Heart left ventricle (tissue), 16 donors: Measurements from ENCODE around the gene PEX6. TPM values are rescaled to one million over a fixed set of nuclear protein-coding genes. Genes with fewer than 3 reads are reported as not detected.
A peak's percentile ranks its signal among the peaks of the same experiment; 100 is the strongest.

Experiments used
- ATAC-seq, 4 donors: fragments of 200-7000 bp; cut with Tn5 transposase; one replicate each; pipeline ENCODE4 v1.9.1; 2020 to 2022; ENCODE audit warnings: moderate library complexity in 4 of 4, mild to moderate bottlenecking in 3 of 4, moderate number of reproducible peaks in 1 of 4
- DNase-seq, 5 donors: peaks; one replicate each; pipeline ENCODE4 v3.0.0-alpha.2; 2020
- H3K27ac ChIP-seq, 12 donors: fragments of 200-600 bp; sonication (generic) in 4 of 12; one replicate each; pipeline versions ENCODE4 v1.5.0 to v1.8.0; 2016 to 2022; ENCODE audit warnings: mild to moderate bottlenecking in 2 of 12
- H3K27me3 ChIP-seq, 9 donors: fragments of 200-600 bp; sonication (generic) in 2 of 9; one replicate each; pipeline versions ENCODE4 v1.5.1 to v1.8.0; 2016 to 2022; ENCODE audit warnings: mild to moderate bottlenecking in 3 of 9
- H3K36me3 ChIP-seq, 9 donors: fragments of 200-600 bp; sonication (generic) in 2 of 9; one replicate each; pipeline versions ENCODE4 v1.5.0 to v1.8.0; 2018 to 2022; ENCODE audit warnings: mild to moderate bottlenecking in 2 of 9
- H3K4me1 ChIP-seq, 12 donors: fragments of 200-600 bp; sonication (generic) in 4 of 12; one replicate each; pipeline versions ENCODE4 v1.5.0 to v1.8.0; 2016 to 2022; ENCODE audit warnings: mild to moderate bottlenecking in 3 of 12
- H3K4me3 ChIP-seq, 12 donors: fragments of 200-600 bp; sonication (generic) in 4 of 12; one replicate each; pipeline versions ENCODE4 v1.5.0 to v1.8.0; 2017 to 2022; ENCODE audit warnings: mild to moderate bottlenecking in 9 of 12, moderate library complexity in 4 of 12
- H3K9me3 ChIP-seq, 12 donors: fragments of 200-600 bp; sonication (generic) in 4 of 12; one replicate each; pipeline versions ENCODE4 v1.5.0 to v1.8.0; 2016 to 2022; ENCODE audit warnings: mild to moderate bottlenecking in 1 of 12
- POLR2A ChIP-seq, 2 donors: fragments of 450-650 bp; IDR thresholded peaks; one replicate each; pipeline ENCODE4 v1.6.1; 2017; ENCODE audit warnings: antibody characterized with exemption in 2 of 2, mild to moderate bottlenecking in 2 of 2, moderate library complexity in 2 of 2
- WGBS, 4 donors: extraction: QIAGEN DNeasy Blood & Tissue Kit in 2 of 4; methylation state at CpG; one replicate each; pipeline versions ENCODE4 v1.1.5 to v1.1.7; 2013 to 2018; 5-methylcytosine and 5-hydroxymethylcytosine counted together
- intact Hi-C, 10 donors: fragments of 100-400 bp; cut with DNase I; formaldehyde crosslinking; loops; one replicate each; pipeline versions ENCODE4 v1.11.1 to v1.14.2; 2022
- polyA plus RNA-seq, 2 donors: library from polyadenylated mRNA; stranded (reverse); fragments of 200-250 nt; gene quantifications; one replicate each; pipeline ENCODE4 v1.2.3, GENCODE V29; 2013
- total RNA-seq, 9 donors: library from RNA; depleted of rRNA in 2 of 9; stranded (reverse); fragments of >200 nt in 2 of 9; fragmentation: NEBNext Ultra II Directional in 3 of 9; extraction: Animal tissue kit (Norgen Biotek cat#: 25700) in 3 of 9; gene quantifications; one replicate each; pipeline versions ENCODE4 v1.1.0 to v1.2.4, GENCODE V29; 2016 to 2023
- TF ChIP-seq, protein P1 (sequence below), 12 donors: fragments of 200-600 bp; sonication (generic) in 4 of 12; IDR thresholded peaks; one replicate each; pipeline versions ENCODE4 v1.5.0 to v1.8.0; 2018 to 2022; ENCODE audit warnings: antibody characterized with exemption in 12 of 12, mild to moderate bottlenecking in 5 of 12
- donor health status: ischemic (EF 13 %, LVEDD 7.1; RV severe dilation, severe dysfunction).
- donor health status: healthy with polysubstance abuse.
- donor health status: DM: no; HTN: yes; CAD: no.
- donor health status: DM: no; HTN: no; CAD: no.
- donor health status: ischemic (EF 25% LVEDD 6.9; RV normal size, moderate dysfunction).
- donor health status: ischemic (EF 25% LVEDD 5.7; RV mildly dilated, moderate dysfunction).
- donor health status: healthy.
- donor health status: DM: yes; HTN: yes; CAD: no.
- donor health status: ischemic (EF 35%, LVEDD 5.7; RV mildly dilated, moderate dysfunction).
- donor health status: nonischemic (EF 11% LVEDD 7.7; RV severe dilation, severe dysfunction).
- donor health status: DM: yes; HTN: yes; CAD: no.
- donor health status: PGD.
- donor health status: ischemic (EF 29% LVEDD 5.4; RV normal size, mild dysfunction).
- donor health status: nonischemic (EF 23%, LVEDD 6.1; RV moderate dilation, normal function).

Gene PEX6
- total and polyA plus RNA-seq, 11 donors: 10.3 to 27.3 (median 17.8) TPM

DNA sequence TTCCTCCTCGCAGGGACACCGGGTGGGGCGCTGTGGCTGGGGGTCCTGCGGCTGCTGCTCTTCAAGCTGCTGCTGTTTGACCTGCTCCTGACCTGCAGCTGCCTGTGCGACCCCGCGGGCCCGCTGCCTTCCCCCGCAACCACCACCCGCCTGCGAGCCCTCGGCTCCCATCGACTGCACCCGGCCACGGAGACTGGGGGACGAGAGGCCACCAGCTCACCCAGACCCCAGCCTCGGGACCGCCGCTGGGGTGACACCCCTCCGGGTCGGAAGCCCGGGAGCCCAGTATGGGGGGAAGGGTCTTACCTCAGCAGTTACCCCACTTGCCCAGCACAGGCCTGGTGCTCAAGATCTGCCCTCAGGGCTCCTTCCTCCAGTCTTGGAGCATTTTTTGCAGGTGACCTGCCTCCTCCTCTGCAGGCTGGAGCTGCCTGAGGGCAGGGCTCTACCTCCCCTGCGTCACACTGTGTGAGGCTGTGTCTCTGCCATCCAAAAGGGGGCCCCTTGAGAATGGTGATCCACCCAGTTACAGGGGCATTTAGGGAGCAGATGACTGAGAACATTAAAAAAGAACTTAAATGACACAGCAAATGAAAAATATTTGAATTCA, 53.6 kb downstream of the PEX6 start:
- no peak overlapping the region for H3K27ac ChIP-seq
- ATAC-seq (no peak), DNase-seq (no peak)
- H3K27me3 ChIP-seq: peaks cover 0 to 5% (median 0%) of the 10 kb centered on the region in 9 donors
- H3K36me3 ChIP-seq: no peaks in the 10 kb centered on the region
- intact Hi-C loops: loop anchor here in 3 of 10 donors (5.0 kb wide), 2 partner anchors 52 to 57 kb away; partner anchors contain the start of genes PEX6 (in 2 of the 3) and PPP2R5D (in 1 of the 3)
- H3K4me3 ChIP-seq: no peak overlapping the region
- TF ChIP-seq POLR2A (IDR thresholded peaks at IDR 0.05): no peak
- TF ChIP-seq, protein P1, sequence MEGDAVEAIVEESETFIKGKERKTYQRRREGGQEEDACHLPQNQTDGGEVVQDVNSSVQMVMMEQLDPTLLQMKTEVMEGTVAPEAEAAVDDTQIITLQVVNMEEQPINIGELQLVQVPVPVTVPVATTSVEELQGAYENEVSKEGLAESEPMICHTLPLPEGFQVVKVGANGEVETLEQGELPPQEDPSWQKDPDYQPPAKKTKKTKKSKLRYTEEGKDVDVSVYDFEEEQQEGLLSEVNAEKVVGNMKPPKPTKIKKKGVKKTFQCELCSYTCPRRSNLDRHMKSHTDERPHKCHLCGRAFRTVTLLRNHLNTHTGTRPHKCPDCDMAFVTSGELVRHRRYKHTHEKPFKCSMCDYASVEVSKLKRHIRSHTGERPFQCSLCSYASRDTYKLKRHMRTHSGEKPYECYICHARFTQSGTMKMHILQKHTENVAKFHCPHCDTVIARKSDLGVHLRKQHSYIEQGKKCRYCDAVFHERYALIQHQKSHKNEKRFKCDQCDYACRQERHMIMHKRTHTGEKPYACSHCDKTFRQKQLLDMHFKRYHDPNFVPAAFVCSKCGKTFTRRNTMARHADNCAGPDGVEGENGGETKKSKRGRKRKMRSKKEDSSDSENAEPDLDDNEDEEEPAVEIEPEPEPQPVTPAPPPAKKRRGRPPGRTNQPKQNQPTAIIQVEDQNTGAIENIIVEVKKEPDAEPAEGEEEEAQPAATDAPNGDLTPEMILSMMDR (IDR thresholded peaks at IDR 0.05): no peak
- H3K4me1 ChIP-seq: peaks cover 2 to 34% (median 9%) of the 10 kb centered on the region in 12 donors
- WGBS, 4 donors: 42 to 55% (median 50%) methylated on average over 5 to 23 of the region's 23 CpGs
- H3K9me3 ChIP-seq: no peaks in the 10 kb centered on the region

DNA sequence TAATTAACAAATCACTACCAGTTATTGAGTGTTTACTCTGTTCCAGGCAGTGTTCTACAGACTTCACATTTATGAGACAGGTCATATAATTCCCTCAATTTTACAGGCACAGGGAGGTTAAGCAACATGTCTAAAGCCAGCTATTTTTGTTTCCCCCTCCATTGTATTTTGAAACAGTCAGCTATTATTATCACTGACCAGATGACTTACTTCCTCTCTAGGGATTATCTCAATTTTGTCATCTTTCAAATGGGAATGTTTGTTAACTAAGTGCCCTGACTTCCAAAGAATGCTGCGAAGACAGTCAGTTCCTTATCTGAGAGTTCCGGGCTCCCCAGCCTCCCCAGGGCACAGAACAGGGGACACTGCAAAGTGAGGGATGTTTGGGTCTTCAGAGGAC, 55.3 kb downstream of the PEX6 start:
- intact Hi-C loops: no loop called here
- ATAC-seq (peak in 1 of 4 donors; percentile 28), DNase-seq (no peak)
- Histone ChIP-seq H3K27me3 (peaks cover 0 to 5% (median 0%) of the 10 kb centered on the region in 9 donors), H3K4me1 (peaks cover 0 to 27% (median 3%) of the 10 kb centered on the region in 12 donors), H3K9me3 (no peaks in the 10 kb centered on the region), H3K36me3 (no peaks in the 10 kb centered on the region), H3K4me3 (peak overlapping the region in 1 of 12 donors; percentile 8), H3K27ac (no peak overlapping the region)
- WGBS, 4 donors: 50 to 71% (median 63%) methylated on average over 2 of the region's 2 CpGs
- TF ChIP-seq, protein P1 (IDR thresholded peaks at IDR 0.05): no peak
- no peak for TF ChIP-seq POLR2A (IDR thresholded peaks at IDR 0.05)

DNA sequence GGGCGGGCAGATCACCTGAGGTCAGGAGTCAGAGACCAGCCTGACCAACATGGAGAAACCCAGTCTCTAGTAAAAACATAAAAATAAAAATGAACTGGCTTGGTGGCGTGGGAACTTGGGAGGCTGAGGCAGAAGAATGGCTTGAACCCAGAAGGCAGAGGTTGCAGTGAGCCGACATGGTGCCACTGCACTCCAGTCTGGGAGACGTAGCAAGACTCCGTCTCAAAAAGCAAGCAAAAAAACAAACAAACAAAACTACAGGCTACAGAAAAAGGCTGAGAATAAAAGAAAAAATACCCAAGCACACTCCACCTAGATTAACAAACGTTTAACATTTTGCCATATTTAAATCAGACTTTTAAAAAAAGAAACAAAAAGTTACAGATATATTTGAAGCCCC, 57.2 kb downstream of the PEX6 start:
- DNase-seq (no peak), ATAC-seq (no peak)
- no peaks in the 10 kb centered on the region for H3K36me3 ChIP-seq
- H3K27ac ChIP-seq: no peak overlapping the region
- H3K4me3 ChIP-seq: no peak overlapping the region
- peaks cover 0 to 14% (median 0%) of the 10 kb centered on the region in 12 donors for H3K4me1 ChIP-seq
- TF ChIP-seq POLR2A (IDR thresholded peaks at IDR 0.05): no peak
- TF ChIP-seq, protein P1 (IDR thresholded peaks at IDR 0.05): no peak
- WGBS, 4 donors: 70 to 77% (median 77%) methylated on average over 6 of the region's 6 CpGs
- no peaks in the 10 kb centered on the region for H3K9me3 ChIP-seq
- intact Hi-C loops: no loop called here
- peaks cover 0 to 5% (median 0%) of the 10 kb centered on the region in 9 donors for H3K27me3 ChIP-seq

DNA sequence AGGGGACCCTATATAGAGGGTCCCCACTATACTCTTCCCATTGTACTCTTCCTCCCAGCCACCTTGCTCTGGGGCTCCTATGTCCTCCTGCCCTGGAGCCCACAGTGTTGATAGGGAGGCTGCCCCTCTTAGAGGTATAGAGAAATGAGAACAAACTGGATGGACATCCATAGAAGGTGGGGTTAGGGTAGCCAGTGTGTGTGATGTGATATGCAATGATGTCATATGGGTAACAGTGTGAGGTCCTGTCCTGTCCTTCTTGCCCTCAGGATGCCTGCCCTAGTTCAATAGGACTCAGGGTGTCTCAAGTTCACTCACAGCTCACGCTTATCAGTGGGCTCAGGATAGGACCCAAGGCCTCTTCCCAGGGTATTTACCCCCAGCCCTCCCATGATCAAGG, 62.7 kb downstream of the PEX6 start:
- H3K27ac ChIP-seq: no peak overlapping the region
- intact Hi-C loops: no loop called here
- 83 to 91% (median 87%) methylated on average over 1 of the region's 1 CpG for WGBS, 4 donors
- no peak for DNase-seq
- peaks cover 0 to 6% (median 3%) of the 10 kb centered on the region in 12 donors for H3K4me1 ChIP-seq
- TF ChIP-seq, protein P1 (IDR thresholded peaks at IDR 0.05): no peak
- TF ChIP-seq POLR2A (IDR thresholded peaks at IDR 0.05): no peak
- H3K4me3 ChIP-seq: no peak overlapping the region
- H3K9me3 ChIP-seq: no peaks in the 10 kb centered on the region
- no peaks in the 10 kb centered on the region for H3K36me3 ChIP-seq
- no peak for ATAC-seq
- peaks cover 0 to 22% (median 6%) of the 10 kb centered on the region in 9 donors for H3K27me3 ChIP-seq
